OCI-LY1 (cell line): Measurements from ENCODE around the gene RPL4.

Source experiments
- EZH2 ChIP-seq: fragments of 200-600 bp; sonication (generic), shearing (Covaris generic); IDR thresholded peaks from 2 replicates; pipeline ENCODE4 v1.8.0; 2017; ENCODE audit warnings: borderline replicate concordance, mixed run types, mild to moderate bottlenecking, antibody characterized with exemption, low read length, moderate library complexity, mixed read lengths
- TF ChIP-seq, protein P1 (sequence below): fragments of 200-600 bp; sonication (generic), shearing (Covaris generic); IDR thresholded peaks from 2 replicates; pipeline ENCODE4 v1.5.1; 2017; ENCODE audit warnings: mild to moderate bottlenecking, antibody characterized with exemption, low read length, moderate library complexity, mixed read lengths

GRCh38 chr15:66476535-66476934 is 28.1 kb downstream of the RPL4 start:
- TF ChIP-seq, protein P1, sequence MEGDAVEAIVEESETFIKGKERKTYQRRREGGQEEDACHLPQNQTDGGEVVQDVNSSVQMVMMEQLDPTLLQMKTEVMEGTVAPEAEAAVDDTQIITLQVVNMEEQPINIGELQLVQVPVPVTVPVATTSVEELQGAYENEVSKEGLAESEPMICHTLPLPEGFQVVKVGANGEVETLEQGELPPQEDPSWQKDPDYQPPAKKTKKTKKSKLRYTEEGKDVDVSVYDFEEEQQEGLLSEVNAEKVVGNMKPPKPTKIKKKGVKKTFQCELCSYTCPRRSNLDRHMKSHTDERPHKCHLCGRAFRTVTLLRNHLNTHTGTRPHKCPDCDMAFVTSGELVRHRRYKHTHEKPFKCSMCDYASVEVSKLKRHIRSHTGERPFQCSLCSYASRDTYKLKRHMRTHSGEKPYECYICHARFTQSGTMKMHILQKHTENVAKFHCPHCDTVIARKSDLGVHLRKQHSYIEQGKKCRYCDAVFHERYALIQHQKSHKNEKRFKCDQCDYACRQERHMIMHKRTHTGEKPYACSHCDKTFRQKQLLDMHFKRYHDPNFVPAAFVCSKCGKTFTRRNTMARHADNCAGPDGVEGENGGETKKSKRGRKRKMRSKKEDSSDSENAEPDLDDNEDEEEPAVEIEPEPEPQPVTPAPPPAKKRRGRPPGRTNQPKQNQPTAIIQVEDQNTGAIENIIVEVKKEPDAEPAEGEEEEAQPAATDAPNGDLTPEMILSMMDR: no peak
- no peak for TF ChIP-seq EZH2
